Astrocyte of the cerebellum (primary cell): ENCODE results near the gene RABGAP1.

Experiments
- DNase-seq: peaks from one replicate; pipeline ENCODE4 v3.0.0-alpha.2; 2011; ENCODE audit warnings: low read depth
- H3K4me3 ChIP-seq: 2 replicates; pipeline ENCODE4 v1.5.1; 2011; ENCODE audit warnings: mild to moderate bottlenecking, low read depth, low read length, moderate library complexity
- CTCF ChIP-seq: IDR thresholded peaks from 2 replicates; pipeline ENCODE4 v1.5.1; 2012; ENCODE audit warnings: low read length, low read depth, moderate library complexity, mild to moderate bottlenecking; ENCODE audit errors: missing control alignments
- in situ Hi-C: cut with HindIII; loops from 2 replicates; pipeline ENCODE4 v1.10.0; 2017; ENCODE audit warnings: low sequenced_read_pairs

Gene RABGAP1

GRCh38 chr9:122954253-122954691, 13.5 kb downstream of the RABGAP1 start:
- DNase-seq, result peak; percentile 45
- no peak for TF ChIP-seq CTCF
- in situ Hi-C loops, result no loop called here

GRCh38 chr9:122955961-122956360, 15.1 kb downstream of the RABGAP1 start:
- TF ChIP-seq CTCF, result no peak
- in situ Hi-C loops, result no loop called here
- no peak for DNase-seq
- H3K4me3 ChIP-seq, result no peak overlapping the region

More at GRCh38 chr9:122954253-122954691, 13.5 kb downstream of the RABGAP1 start:
- H3K4me3 ChIP-seq, result no peak overlapping the region

- TF ChIP-seq CTCF, result no peak
- in situ Hi-C loops, result no loop called here
- no peak for DNase-seq
- no peak overlapping the region for H3K4me3 ChIP-seq
Measured at GRCh38 chr9:122961139-122961538, 20.3 kb downstream of the RABGAP1 start.

GRCh38 chr9:122975196-122975595, 34.4 kb downstream of the RABGAP1 start:
- in situ Hi-C loops, result no loop called here
- no peak for DNase-seq
- TF ChIP-seq CTCF, result no peak
- H3K4me3 ChIP-seq, result no peak overlapping the region

DNA sequence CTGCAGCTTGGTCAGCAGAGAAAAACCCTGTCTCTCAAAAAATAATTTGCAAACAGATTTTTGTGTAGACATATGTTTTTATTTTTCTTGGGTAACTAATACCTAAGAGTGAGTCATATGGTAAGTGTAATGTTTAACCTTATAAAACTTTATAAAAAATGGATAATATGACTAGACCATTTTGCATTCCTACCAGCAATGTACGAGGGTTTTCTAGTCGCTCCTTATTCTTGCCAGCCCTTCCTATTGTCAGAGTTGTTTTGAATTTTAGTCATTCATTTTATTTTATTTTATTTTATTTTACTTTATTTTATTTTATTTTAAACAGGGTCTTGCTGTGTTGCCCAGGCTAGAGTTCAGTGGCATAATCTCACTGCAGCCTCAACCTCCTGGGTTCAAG, 37.8 kb downstream of the RABGAP1 start:
- TF ChIP-seq CTCF, result no peak
- in situ Hi-C loops, result no loop called here

DNA sequence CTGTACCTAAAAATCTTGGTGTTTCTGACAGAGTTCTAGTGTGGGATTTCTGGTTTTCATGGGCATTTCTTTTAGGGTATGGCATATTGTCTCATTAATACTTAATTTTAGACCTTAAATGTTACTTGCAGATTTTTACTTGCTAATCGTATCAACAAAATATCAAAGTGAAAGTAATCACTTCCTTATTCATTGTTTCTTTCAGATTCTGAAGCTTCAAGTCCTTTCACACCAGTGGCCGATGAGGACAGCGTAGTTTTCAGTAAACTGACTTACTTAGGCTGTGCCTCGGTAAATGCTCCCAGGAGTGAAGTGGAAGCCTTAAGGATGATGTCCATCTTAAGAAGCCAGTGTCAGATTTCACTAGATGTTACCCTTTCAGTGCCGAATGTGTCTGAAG, 45.2 kb downstream of the RABGAP1 start:
- in situ Hi-C loops, result loop anchor here (10.0 kb wide), 1 partner anchor 369 kb away; the partner anchor contains the start of gene CRB2
- DNase-seq, result no peak
- TF ChIP-seq CTCF, result no peak

More for the DNA sequence above, 37.8 kb downstream of the RABGAP1 start:
- H3K4me3 ChIP-seq, result no peak overlapping the region
- no peak for DNase-seq

GRCh38 chr9:122988141-122988540, 47.3 kb downstream of the RABGAP1 start:
- DNase-seq, result no peak
- in situ Hi-C loops, result loop anchor here (10.0 kb wide), 1 partner anchor 367 kb away; the partner anchor contains the start of gene CRB2
- TF ChIP-seq CTCF, result no peak
- no peak overlapping the region for H3K4me3 ChIP-seq

More for the DNA sequence above, 45.2 kb downstream of the RABGAP1 start:
- no peak overlapping the region for H3K4me3 ChIP-seq
